Measurements from ENCODE around the gene PDGFD. TPM values are rescaled to one million over a fixed set of nuclear protein-coding genes. Genes with fewer than 3 reads are reported as not detected.

The PDGFD gene
- total RNA-seq, 2 experiments from 2014 or later, result 0.20 TPM; not detected in 1

DNA sequence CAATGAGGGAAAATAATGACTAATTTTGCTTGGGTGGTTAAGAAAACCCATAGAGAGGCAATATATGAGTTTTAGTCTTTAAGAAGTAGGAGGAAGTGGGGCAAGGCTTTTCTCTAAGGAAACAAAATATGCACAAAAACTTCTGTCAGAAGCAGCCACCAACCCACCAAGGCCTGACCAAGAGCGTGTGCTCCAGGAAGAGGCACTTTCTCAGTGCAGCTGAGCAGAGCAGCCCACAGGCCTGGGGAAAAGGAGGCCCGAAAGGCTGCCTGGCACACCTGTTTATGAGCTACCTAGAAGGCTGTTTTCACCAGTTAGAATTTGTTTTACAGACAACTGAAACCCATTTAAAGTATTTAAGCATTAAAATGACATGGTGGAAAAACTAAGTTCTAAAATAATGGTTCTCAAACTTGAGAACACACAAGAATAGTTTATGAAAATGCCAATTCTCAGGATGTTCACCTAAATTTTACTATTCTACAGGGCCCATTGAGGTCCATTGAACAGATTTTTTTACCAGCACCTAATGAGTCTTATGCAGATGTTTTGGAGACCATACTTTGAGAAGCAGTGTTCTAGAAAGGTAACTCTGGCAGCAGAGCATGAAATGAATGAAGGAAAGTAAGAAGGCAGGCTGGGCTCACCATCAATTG, 288.0 kb downstream of the PDGFD start:
- Mint-ChIP-seq H3K27me3 (no peaks in the 10 kb centered on the region), H3K36me3 (ENCODE audit: low read depth) (no peaks in the 10 kb centered on the region), H3K9me3 (no peaks in the 10 kb centered on the region), H3K4me1 (ENCODE audit: low read depth) (no peaks in the 10 kb centered on the region), H3K4me3 (no peak overlapping the region), H3K27ac (no peak overlapping the region)
- ChIA-PET CTCF (no interaction called here), POLR2A (no interaction called here)
- ATAC-seq (no peak), DNase-seq (no peak)
- TF ChIP-seq, protein P1, sequence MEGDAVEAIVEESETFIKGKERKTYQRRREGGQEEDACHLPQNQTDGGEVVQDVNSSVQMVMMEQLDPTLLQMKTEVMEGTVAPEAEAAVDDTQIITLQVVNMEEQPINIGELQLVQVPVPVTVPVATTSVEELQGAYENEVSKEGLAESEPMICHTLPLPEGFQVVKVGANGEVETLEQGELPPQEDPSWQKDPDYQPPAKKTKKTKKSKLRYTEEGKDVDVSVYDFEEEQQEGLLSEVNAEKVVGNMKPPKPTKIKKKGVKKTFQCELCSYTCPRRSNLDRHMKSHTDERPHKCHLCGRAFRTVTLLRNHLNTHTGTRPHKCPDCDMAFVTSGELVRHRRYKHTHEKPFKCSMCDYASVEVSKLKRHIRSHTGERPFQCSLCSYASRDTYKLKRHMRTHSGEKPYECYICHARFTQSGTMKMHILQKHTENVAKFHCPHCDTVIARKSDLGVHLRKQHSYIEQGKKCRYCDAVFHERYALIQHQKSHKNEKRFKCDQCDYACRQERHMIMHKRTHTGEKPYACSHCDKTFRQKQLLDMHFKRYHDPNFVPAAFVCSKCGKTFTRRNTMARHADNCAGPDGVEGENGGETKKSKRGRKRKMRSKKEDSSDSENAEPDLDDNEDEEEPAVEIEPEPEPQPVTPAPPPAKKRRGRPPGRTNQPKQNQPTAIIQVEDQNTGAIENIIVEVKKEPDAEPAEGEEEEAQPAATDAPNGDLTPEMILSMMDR (IDR thresholded peaks at IDR 0.05), result no peak
- intact Hi-C loops (cut with micrococcal nuclease), result no loop called here

DNA sequence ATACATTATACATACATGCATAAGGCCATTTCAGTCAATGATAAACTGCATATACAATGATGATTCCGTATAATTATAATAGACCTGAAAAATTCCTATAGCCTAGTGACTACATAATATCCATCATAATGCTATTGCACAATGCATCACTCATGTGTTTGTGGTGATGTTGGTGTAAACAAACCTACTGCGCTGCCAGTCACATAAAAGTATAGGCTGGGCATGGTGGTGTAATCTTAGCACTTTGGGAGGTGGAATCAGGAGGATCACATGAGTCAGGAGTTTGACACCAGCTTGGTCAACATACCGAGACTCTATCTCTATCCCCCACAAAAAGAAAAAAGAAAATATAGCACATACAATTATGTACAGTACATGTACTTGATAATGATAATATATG, 291.2 kb downstream of the PDGFD start:
- no peak overlapping the region for H3K27ac Mint-ChIP-seq
- TF ChIP-seq, protein P1 (IDR thresholded peaks at IDR 0.05), result no peak
- ChIA-PET CTCF (no interaction called here), POLR2A (no interaction called here)
- no peak for ATAC-seq
- H3K9me3 Mint-ChIP-seq, result no peaks in the 10 kb centered on the region
- H3K36me3 Mint-ChIP-seq (ENCODE audit: low read depth), result no peaks in the 10 kb centered on the region
- H3K27me3 Mint-ChIP-seq, result no peaks in the 10 kb centered on the region
- intact Hi-C loops (cut with micrococcal nuclease), result no loop called here
- H3K4me3 Mint-ChIP-seq, result no peak overlapping the region
- H3K4me1 Mint-ChIP-seq (ENCODE audit: low read depth), result no peaks in the 10 kb centered on the region
- DNase-seq, result no peak

DNA sequence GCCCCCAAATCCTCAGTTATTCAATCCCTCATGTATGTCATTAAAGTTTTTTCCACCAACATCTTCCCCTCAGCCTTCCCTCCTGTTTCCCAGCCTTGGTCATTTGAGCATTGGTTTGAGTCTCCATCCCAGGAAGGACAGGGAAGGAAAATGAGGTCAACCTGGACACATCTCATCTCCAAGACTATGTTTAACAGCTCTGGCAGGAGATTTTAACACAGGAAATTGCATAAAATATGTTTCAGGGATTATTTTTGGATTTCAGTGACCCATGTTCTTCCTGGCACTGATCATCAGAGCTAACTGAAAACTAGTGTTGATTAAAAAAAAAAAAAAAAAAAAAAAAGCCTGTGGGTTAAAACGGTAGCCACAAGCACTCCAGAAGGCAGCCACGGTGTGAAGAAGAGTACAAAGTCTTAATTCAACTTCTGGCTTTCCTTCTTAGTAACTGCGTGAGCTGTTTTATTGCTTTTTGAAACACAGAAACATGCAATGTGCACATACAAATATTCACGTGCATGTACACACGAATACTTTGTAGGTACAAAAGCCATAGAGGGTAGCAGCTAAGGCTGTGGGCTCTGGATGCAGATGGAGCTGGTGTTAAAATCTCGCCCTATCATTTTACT, 291.9 kb downstream of the PDGFD start:
- H3K4me1 Mint-ChIP-seq (ENCODE audit: low read depth), result no peaks in the 10 kb centered on the region
- H3K27me3 Mint-ChIP-seq, result no peaks in the 10 kb centered on the region
- intact Hi-C loops (cut with micrococcal nuclease), result no loop called here
- TF ChIP-seq, protein P1 (IDR thresholded peaks at IDR 0.05), result no peak
- ChIA-PET POLR2A (no interaction called here), CTCF (no interaction called here)
- H3K36me3 Mint-ChIP-seq (ENCODE audit: low read depth), result no peaks in the 10 kb centered on the region
- no peaks in the 10 kb centered on the region for H3K9me3 Mint-ChIP-seq
- DNase-seq (no peak), ATAC-seq (no peak)
- no peak overlapping the region for H3K27ac Mint-ChIP-seq
- no peak overlapping the region for H3K4me3 Mint-ChIP-seq

DNA sequence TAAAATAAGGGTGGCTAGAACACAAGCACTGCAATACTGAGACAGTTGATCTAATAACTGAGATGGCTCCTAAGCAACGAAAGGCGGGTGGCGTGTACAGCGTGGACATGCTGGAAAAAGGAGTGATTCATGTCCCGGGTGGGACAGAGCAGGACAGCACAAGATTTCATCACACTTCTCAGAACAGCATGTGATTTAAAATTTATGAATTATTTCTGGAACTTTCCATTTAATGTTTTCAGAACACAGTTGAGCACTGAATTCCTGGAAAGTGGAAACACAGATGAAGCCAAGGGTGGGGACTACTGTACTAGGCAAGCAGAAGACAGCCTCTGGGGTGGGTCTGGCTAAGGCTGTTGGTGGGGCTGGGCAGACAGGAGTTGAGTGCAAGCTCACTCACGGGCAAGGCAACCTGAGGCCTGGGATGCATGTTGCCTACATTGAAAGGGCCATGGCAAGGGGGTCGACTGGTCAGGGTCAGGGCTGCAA, 293.1 kb downstream of the PDGFD start:
- POLR2A ChIA-PET, result no interaction called here
- H3K27ac Mint-ChIP-seq, result no peak overlapping the region

DNA sequence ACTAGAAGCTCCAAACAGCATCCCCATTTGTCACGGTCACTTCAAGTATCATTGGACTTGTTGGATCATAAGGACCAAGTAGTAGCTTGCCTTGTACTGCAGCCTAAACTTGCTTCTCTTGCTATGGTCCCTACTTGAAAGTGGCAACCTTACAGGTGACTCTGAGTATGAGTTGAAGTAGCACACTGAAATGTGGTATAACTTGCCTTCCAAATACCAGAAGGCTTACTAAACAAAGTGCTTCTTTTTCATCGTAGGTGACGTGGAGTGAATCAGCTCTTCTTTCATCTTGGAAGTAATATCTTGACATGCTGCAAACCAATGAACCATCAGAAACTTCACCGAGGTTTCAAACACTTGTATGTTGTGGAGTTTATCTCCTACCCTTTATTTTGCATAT, 296.5 kb downstream of the PDGFD start:
- Mint-ChIP-seq H3K27me3 (no peaks in the 10 kb centered on the region), H3K9me3 (no peaks in the 10 kb centered on the region), H3K36me3 (ENCODE audit: low read depth) (no peaks in the 10 kb centered on the region), H3K4me1 (ENCODE audit: low read depth) (no peaks in the 10 kb centered on the region), H3K27ac (no peak overlapping the region), H3K4me3 (no peak overlapping the region)
- CTCF ChIA-PET, result no interaction called here
- TF ChIP-seq, protein P1 (IDR thresholded peaks at IDR 0.05), result no peak
- ATAC-seq (no peak), DNase-seq (no peak)
- POLR2A ChIA-PET, result no interaction called here
- intact Hi-C loops (cut with micrococcal nuclease), result no loop called here

More for the DNA sequence above, 293.1 kb downstream of the PDGFD start:
- DNase-seq (no peak), ATAC-seq (no peak)
- H3K9me3 Mint-ChIP-seq, result no peaks in the 10 kb centered on the region
- H3K27me3 Mint-ChIP-seq, result no peaks in the 10 kb centered on the region
- intact Hi-C loops (cut with micrococcal nuclease), result no loop called here
- H3K4me3 Mint-ChIP-seq, result no peak overlapping the region
- CTCF ChIA-PET, result no interaction called here
- no peaks in the 10 kb centered on the region for H3K4me1 Mint-ChIP-seq (ENCODE audit: low read depth)
- TF ChIP-seq, protein P1 (IDR thresholded peaks at IDR 0.05), result no peak
- no peaks in the 10 kb centered on the region for H3K36me3 Mint-ChIP-seq (ENCODE audit: low read depth)
